Sigmoid colon (tissue), 7 donors: ENCODE measurements around the gene STK17B. TPM values are rescaled to one million over a fixed set of nuclear protein-coding genes. Genes with fewer than 3 reads are reported as not detected.

ENCODE experiments used
- DNase-seq: peaks from one replicate; pipeline ENCODE4 v3.0.0-alpha.2; 2019
- H3K27ac ChIP-seq, 4 donors: fragments of 200-600 bp; sonication (generic); one replicate each; pipeline ENCODE4 v1.5.1; 2016 to 2019; ENCODE audit warnings: mild to moderate bottlenecking in 1 of 4
- H3K27me3 ChIP-seq, 3 donors: fragments of 200-600 bp; sonication (generic); one replicate each; pipeline ENCODE4 v1.5.1; 2019; ENCODE audit warnings: mild to moderate bottlenecking in 1 of 3
- H3K36me3 ChIP-seq, 4 donors: fragments of 200-600 bp; sonication (generic); one replicate each; pipeline ENCODE4 v1.5.1; 2016 to 2019
- H3K4me1 ChIP-seq, 4 donors: fragments of 200-600 bp; sonication (generic); one replicate each; pipeline ENCODE4 v1.5.1; 2017 to 2019
- H3K4me3 ChIP-seq, 4 donors: fragments of 200-600 bp; sonication (generic); one replicate each; pipeline ENCODE4 v1.5.1; 2017 to 2019; ENCODE audit warnings: mild to moderate bottlenecking in 2 of 4, moderate library complexity in 1 of 4
- H3K9me3 ChIP-seq, 4 donors: fragments of 200-600 bp in 3 of 4; sonication (generic) in 3 of 4; one replicate each; pipeline versions ENCODE4 v1.5.1 to v1.6.1; 2013 to 2019
- EP300 ChIP-seq, 4 donors: sonication (generic); formaldehyde crosslinking; IDR thresholded peaks; one replicate each; pipeline ENCODE4 v1.6.1; 2017; ENCODE audit warnings: antibody characterized with exemption in 4 of 4
- POLR2A ChIP-seq, 2 donors: fragments of 450-650 bp; IDR thresholded peaks; one replicate each; pipeline ENCODE4 v1.6.1; 2016; ENCODE audit warnings: antibody characterized with exemption in 2 of 2, mild to moderate bottlenecking in 2 of 2, moderate library complexity in 2 of 2
- POLR2AphosphoS5 ChIP-seq, 4 donors: sonication (generic); formaldehyde crosslinking; IDR thresholded peaks; one replicate each; pipeline ENCODE4 v1.6.1; 2017; ENCODE audit warnings: antibody characterized with exemption in 4 of 4
- WGBS, 2 donors: extraction: QIAGEN DNeasy Blood & Tissue Kit; methylation state at CpG; one replicate each; pipeline ENCODE4 v1.1.7; 2013; 5-methylcytosine and 5-hydroxymethylcytosine counted together
- intact Hi-C: fragments of 100-400 bp; cut with DNase I; formaldehyde crosslinking; loops from one replicate; pipeline ENCODE4 v1.15.1; 2023
- polyA plus RNA-seq, 3 donors: library from polyadenylated mRNA; stranded (reverse); fragments of 200-250 nt; gene quantifications; one replicate each; pipeline ENCODE4 v1.2.3, GENCODE V29; 2013
- total RNA-seq, 4 donors: library from RNA; depleted of rRNA; stranded (reverse); fragments of >200 nt; gene quantifications; one replicate each; pipeline ENCODE4 v1.1.0, GENCODE V29; 2016
- TF ChIP-seq, protein P1 (sequence below), 4 experiments: fragments of 450-650 bp in 3 of 4; fragments of 200-600 bp in 1 of 4; IDR thresholded peaks; one replicate each; pipeline ENCODE4 v1.5.1; 2016 to 2019; ENCODE audit warnings: antibody characterized with exemption in 4 of 4, mild to moderate bottlenecking in 3 of 4, moderate library complexity in 2 of 4
- donor health status: healthy with polysubstance abuse.
- donor health status: Bipolar disorder and iron deficiency.
- donor health status: healthy.

The STK17B gene
- total and polyA plus RNA-seq, 7 donors = 9.0 to 30.7 (median 13.5) TPM

DNA sequence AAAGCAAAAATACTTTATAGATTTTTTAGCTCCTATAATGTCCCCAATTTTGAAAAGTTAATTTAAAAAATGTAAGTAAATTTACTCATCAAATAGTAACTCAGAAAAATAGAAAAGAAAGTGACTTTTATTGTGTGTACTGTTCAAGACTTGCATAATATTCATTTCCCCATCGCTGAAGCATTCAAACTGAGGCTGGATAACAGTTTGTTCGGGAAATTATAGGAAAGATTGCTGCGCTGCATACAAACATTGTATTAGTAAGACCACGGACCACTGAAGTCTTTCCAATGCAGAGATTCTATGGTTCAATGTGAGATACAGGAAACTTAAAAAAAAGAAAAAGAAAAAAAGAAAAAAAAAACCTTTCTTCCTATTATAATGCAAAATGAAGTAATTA lies 10.4 kb downstream of the STK17B start:
- no peak for DNase-seq
- intact Hi-C loops = no loop called here
- Histone ChIP-seq H3K9me3 (no peaks in the 10 kb centered on the region), H3K27ac (no peak overlapping the region), H3K4me3 (no peak overlapping the region), H3K4me1 (no peaks in the 10 kb centered on the region), H3K27me3 (no peaks in the 10 kb centered on the region), H3K36me3 (no peaks in the 10 kb centered on the region)
- 70 to 88% methylated on average over 4 of the region's 4 CpGs for WGBS, 2 donors
- TF ChIP-seq POLR2A (IDR thresholded peaks at IDR 0.05) (no peak), EP300 (IDR thresholded peaks at IDR 0.05) (no peak), POLR2AphosphoS5 (IDR thresholded peaks at IDR 0.05) (no peak)
- TF ChIP-seq, protein P1, sequence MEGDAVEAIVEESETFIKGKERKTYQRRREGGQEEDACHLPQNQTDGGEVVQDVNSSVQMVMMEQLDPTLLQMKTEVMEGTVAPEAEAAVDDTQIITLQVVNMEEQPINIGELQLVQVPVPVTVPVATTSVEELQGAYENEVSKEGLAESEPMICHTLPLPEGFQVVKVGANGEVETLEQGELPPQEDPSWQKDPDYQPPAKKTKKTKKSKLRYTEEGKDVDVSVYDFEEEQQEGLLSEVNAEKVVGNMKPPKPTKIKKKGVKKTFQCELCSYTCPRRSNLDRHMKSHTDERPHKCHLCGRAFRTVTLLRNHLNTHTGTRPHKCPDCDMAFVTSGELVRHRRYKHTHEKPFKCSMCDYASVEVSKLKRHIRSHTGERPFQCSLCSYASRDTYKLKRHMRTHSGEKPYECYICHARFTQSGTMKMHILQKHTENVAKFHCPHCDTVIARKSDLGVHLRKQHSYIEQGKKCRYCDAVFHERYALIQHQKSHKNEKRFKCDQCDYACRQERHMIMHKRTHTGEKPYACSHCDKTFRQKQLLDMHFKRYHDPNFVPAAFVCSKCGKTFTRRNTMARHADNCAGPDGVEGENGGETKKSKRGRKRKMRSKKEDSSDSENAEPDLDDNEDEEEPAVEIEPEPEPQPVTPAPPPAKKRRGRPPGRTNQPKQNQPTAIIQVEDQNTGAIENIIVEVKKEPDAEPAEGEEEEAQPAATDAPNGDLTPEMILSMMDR (IDR thresholded peaks at IDR 0.05) = no peak

DNA sequence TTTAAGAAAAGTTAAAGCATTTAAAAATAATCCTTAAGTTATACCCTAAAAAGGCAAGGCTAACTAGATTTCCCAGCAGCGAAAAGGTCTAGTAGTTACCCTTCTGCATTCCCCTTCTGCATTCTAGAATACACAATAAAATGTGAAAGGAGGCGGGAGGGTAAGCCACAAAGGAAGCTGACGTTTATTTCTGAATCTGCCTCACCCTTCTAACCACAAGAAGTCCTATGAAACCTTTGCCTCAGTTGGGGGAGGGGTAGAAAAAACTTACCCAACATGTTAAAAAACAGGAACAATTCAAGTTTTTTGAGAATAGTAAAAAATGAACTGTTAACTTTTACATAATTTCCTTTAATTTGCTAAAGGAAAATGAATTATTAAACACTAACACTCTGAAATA lies 11.3 kb downstream of the STK17B start:
- H3K9me3 ChIP-seq = no peaks in the 10 kb centered on the region
- no peaks in the 10 kb centered on the region for H3K27me3 ChIP-seq
- H3K4me1 ChIP-seq = no peaks in the 10 kb centered on the region
- TF ChIP-seq POLR2AphosphoS5 (IDR thresholded peaks at IDR 0.05) (peak in 3 of 4 donors; percentile 6 to 72 (median 8)), POLR2A (IDR thresholded peaks at IDR 0.05) (no peak)
- DNase-seq = no peak
- intact Hi-C loops = no loop called here
- 12 to 15% methylated on average over 3 of the region's 3 CpGs for WGBS, 2 donors
- H3K36me3 ChIP-seq = no peaks in the 10 kb centered on the region
- peak overlapping the region in 1 of 4 donors; percentile 16 for H3K27ac ChIP-seq
- H3K4me3 ChIP-seq = no peak overlapping the region

DNA sequence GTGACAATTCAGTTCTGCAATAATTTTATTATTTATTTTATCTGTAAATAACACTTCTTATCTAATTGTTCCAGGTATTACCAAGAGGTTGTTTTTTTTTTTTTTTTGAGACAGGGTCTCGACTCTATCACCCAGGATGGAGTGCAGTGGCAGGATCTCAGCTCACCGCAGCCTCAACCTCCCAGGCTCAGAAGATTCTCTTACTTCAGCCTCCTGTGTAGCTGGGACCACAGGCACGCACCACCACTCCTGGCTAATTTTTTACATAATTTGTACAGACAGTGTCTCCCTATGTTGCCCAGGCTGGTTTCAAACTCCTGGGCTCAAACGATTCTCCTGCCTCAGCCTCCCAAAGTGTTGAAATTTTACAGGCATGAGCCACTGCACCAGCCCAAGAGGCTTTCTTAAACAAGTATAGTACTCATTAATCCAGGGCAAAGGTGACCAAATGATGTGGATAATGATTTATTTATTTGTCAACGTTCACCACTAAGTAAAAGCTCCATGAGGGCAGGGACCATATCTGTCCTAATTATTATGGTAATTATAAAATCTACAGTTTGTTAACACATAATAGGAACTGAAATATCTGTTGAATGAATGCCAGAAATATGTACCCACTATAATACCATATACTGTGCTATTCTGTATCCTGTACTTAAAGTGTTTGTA lies 12.0 kb downstream of the STK17B start:
- TF ChIP-seq, protein P1 (IDR thresholded peaks at IDR 0.05) = no peak
- TF ChIP-seq POLR2AphosphoS5 (IDR thresholded peaks at IDR 0.05) (no peak), EP300 (IDR thresholded peaks at IDR 0.05) (no peak), POLR2A (IDR thresholded peaks at IDR 0.05) (no peak)
- 63 to 86% methylated on average over 5 of the region's 5 CpGs for WGBS, 2 donors
- Histone ChIP-seq H3K36me3 (no peaks in the 10 kb centered on the region), H3K4me1 (no peaks in the 10 kb centered on the region), H3K4me3 (no peak overlapping the region), H3K27ac (peak overlapping the region in 1 of 4 donors; percentile 16), H3K9me3 (no peaks in the 10 kb centered on the region), H3K27me3 (no peaks in the 10 kb centered on the region)
- DNase-seq = no peak
- intact Hi-C loops = no loop called here

DNA sequence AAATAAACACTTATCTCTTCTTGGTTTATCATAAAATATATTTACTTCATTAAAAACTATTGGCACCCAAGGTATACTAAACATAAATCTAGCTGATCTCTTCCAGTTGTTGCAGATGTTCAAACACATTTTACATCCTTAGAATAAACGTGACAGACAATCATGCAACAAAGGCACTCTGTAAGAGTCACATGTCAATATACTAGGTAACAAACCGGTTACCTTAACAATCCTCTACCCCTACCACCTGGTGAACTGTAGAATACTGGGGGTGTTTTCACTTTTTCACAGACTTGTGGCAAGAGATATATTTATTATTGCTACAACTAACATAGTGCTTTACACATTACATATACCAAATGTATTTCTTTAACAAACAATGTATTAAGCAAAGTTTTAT lies 15.8 kb downstream of the STK17B start:
- Histone ChIP-seq H3K9me3 (no peaks in the 10 kb centered on the region), H3K27ac (no peak overlapping the region), H3K27me3 (no peaks in the 10 kb centered on the region), H3K4me1 (no peaks in the 10 kb centered on the region), H3K36me3 (no peaks in the 10 kb centered on the region), H3K4me3 (no peak overlapping the region)
- intact Hi-C loops = no loop called here
- 8 to 14% methylated on average over 2 of the region's 2 CpGs for WGBS, 2 donors
- TF ChIP-seq, protein P1 (IDR thresholded peaks at IDR 0.05) = no peak
- TF ChIP-seq EP300 (IDR thresholded peaks at IDR 0.05) (no peak), POLR2AphosphoS5 (IDR thresholded peaks at IDR 0.05) (no peak), POLR2A (IDR thresholded peaks at IDR 0.05) (no peak)
- no peak for DNase-seq

DNA sequence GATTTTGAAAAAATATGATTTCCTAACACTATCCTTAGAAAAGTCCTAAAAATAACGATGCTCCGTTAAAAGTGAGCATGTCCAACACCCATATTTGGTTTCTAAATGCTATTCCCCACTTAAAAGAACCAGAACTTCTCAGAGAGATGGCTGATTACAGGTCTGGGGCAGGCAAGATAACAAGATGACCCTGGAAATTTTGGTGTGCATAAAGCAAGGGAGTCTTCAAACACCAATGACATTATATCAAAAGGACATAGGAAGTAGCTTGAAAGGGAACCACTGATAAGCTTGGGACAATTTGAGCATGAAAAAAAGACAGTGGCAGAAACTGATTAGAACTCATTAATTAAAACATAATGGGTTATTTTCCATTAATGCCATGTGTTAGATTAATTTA lies 17.9 kb downstream of the STK17B start:
- H3K9me3 ChIP-seq = no peaks in the 10 kb centered on the region
- WGBS, 2 donors = 91 to 92% methylated on average over 2 of the region's 2 CpGs
- no peaks in the 10 kb centered on the region for H3K27me3 ChIP-seq
- no peak for DNase-seq
- TF ChIP-seq, protein P1 (IDR thresholded peaks at IDR 0.05) = no peak
- no peak for TF ChIP-seq EP300 (IDR thresholded peaks at IDR 0.05)
- no peak for TF ChIP-seq POLR2AphosphoS5 (IDR thresholded peaks at IDR 0.05)
- TF ChIP-seq POLR2A (IDR thresholded peaks at IDR 0.05) = no peak
- intact Hi-C loops = no loop called here
- no peaks in the 10 kb centered on the region for H3K4me1 ChIP-seq
- no peak overlapping the region for H3K4me3 ChIP-seq
- no peaks in the 10 kb centered on the region for H3K36me3 ChIP-seq
- no peak overlapping the region for H3K27ac ChIP-seq
